NCI-H748 treated with DMSO at 0.1 percent for 48 hours (cell line): Measurements from ENCODE around the gene SLC35A5.
"Not testable (repeated sequence)": the region's sequence is repeated elsewhere in the genome, so short reads cannot be mapped to it uniquely, and the experiment has no call there.

Experiments
- DNase-seq: peaks from one replicate; lab custom pipeline; 2025; lab: John Stamatoyannopoulos, UW

SLC35A5 gene, protein sequence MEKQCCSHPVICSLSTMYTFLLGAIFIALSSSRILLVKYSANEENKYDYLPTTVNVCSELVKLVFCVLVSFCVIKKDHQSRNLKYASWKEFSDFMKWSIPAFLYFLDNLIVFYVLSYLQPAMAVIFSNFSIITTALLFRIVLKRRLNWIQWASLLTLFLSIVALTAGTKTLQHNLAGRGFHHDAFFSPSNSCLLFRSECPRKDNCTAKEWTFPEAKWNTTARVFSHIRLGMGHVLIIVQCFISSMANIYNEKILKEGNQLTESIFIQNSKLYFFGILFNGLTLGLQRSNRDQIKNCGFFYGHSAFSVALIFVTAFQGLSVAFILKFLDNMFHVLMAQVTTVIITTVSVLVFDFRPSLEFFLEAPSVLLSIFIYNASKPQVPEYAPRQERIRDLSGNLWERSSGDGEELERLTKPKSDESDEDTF

GRCh38 chr3:112561734-112562529 lies at the start of gene SLC35A5, which contains the start of gene ATG3:
Gene SLC35A5, plus strand, starts transcription at chr3:112562045. Its CDS starts 1,359 bp downstream, at chr3:112563404.
Gene ATG3, minus strand, starts transcription at chr3:112561962. Its CDS starts 434 bp downstream, at chr3:112561528.
- peak; percentile 89 for DNase-seq

DNA sequence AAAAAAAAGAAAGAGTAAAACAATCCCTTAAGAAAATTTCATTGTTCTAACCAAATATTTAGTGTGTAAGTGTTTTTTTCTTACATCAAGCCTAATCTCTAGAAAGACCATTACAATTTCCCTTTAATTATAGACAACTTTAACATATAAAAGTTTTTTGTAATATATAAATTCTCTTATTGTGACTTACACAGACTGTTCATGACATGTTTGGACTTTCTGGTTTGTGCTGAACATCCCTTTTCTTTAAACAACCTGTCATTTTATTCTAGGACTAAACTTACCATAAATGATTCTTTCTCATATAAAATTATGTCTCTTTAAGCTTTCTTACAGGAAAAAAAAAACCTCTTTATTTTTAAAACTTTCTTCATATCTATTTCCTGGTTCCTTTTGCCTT lies 49.5 kb upstream of the SLC35A5 start:
- DNase-seq, result no peak

DNA sequence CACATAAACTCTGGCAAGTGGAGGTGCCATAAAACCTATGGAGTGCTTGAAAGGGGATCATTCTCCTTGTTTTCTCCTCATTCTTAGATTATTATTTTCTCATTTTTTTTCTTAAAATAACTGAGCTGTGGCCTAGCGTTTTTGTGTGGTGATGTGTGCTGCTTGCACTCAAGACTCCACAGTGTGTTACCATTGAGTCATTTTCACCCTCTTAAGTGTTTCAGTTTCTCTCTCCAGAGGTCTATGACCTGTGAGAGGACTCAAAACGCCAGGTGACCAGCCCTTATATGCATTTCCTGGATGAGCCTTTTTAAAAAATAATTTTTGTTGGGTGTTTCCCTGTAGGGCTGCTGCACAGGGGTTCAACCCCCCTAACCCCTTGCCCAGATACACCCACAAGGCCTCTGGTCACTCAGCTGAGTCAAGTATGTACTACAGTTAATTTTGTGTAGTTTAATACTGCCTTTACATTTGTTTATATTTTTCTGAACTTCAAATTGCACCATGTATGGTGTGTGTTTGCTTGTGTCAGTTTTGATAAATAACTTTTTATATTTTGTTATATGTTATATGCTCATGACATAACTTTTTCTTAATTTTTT lies 47.2 kb upstream of the SLC35A5 start:
- no peak for DNase-seq

- DNase-seq, result not testable (repeated sequence)
Measured at GRCh38 chr3:112518970-112519369, 42.9 kb upstream of the SLC35A5 start.

GRCh38 chr3:112519424-112520001 lies 42.3 kb upstream of the SLC35A5 start:
- peak; percentile 6 for DNase-seq

DNA sequence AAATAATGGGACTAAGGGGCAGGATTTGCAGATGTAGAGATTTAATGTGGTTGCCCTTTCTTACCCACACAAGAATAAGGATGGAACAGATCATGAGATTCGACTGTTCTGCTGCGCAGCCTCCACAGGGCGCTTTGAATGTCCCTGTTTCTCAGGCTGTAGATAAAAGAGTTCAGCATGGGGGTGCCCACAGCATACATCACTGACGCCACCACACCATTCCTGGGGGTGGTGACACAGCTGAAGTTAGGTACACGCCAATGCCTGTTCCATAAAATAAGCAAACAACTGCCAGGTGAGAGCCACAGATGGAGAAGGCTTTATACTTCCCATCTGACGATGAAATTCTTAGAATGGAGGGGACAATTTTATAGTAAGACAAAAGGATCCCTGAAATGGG lies 37.7 kb upstream of the SLC35A5 start:
- not testable (repeated sequence) for DNase-seq

GRCh38 chr3:112530573-112530972 lies 31.3 kb upstream of the SLC35A5 start:
- DNase-seq, result no peak

DNA sequence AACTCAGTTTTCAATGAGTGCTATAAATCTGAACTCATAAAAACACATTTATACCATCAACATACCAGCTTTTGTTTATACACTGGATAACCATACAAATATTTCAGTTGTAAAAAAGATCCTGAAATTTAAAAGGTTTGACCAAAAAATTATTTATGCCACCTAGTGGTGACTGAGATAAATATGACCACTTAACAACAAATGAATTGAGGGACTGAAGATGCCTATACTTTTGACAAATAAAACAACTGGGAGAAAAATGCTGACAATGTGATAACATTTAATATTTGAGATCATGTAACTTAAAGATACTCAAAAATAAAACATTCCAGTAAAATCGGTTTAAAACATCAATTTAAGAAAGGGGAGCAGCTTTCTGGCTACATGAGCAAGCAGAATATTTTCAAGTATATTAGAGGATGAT lies 30.5 kb upstream of the SLC35A5 start:
- no peak for DNase-seq

DNA sequence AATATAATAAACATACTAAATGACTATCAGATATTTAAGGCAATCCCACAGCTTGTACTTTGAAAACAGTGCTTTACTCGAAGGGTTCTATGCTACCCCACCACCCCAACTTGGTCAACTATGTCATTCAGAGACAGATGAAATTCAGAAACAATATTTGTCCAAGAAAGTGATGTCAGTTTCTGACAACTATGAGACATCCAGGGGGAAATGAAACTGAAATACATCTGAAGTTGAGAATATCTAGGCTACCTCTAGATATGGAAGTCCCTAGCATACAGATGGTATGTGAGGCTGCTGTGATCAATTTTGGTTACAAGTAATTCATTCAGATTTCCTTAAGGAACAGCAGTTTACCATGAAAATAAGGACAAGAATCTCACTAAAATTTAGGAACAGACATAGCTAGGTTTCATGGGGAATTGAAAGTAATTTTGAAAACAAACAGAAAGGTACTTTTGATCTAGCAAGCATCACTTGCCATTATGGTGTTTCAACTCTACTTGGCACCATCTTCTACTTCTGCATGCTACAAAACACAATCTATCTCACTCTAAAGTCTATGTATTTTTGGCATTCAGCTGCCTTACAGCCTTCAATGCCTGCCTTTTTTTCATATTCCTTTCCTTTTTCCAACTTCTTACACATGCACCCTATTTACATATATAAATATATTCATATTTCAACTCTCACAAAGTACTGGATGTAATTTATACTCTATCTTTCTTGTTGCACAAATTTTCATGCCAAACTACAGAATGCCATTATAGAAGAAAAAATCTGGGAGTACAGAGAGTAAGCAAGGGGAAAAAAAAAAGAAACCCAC lies 21.8 kb upstream of the SLC35A5 start:
- no peak for DNase-seq

GRCh38 chr3:112546216-112546759 lies 15.6 kb upstream of the SLC35A5 start:
- DNase-seq, result no peak

DNA sequence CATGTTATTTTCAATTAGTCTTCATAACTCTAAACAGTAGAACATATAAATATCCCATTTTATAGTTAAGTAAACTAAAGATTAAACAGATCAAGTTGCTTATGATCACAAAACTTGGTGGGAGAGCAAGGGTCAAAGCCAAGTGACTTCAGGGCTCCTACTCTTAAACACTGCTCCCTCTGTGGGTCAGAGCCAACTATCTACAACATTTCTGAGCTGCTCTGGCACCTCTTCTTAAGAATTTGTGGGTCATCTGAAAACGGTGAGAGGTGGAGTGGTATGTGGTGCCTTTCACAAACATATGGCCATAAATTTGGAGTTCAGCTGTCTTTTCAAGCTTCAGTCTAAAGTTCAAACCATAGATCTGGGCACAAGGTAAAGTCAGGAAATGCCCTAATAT lies 11.0 kb upstream of the SLC35A5 start:
- DNase-seq, result no peak

GRCh38 chr3:112555535-112556170 lies 6.2 kb upstream of the SLC35A5 start:
- no peak for DNase-seq

GRCh38 chr3:112557976-112558375 lies 3.9 kb upstream of the SLC35A5 start:
- DNase-seq, result no peak

DNA sequence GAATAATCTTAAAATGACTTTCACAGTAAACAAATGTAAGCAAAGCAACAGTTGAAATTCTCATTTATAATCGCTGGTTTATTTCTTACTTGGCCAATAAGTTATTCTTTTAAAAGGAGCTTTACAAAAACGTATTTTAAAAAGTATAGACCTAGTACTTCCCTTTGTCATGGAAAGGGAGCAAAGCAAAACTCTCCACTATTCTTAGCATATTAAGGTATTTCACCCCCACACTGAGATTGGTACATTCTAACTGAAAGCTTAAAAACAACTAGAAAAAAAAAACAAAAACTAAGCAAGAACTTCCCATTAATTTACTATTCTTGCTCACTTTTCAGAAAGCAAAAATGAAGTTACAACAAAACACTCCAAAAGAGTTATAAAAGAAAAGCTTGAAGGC lies 1.5 kb upstream of the SLC35A5 start:
- DNase-seq, result no peak

DNA sequence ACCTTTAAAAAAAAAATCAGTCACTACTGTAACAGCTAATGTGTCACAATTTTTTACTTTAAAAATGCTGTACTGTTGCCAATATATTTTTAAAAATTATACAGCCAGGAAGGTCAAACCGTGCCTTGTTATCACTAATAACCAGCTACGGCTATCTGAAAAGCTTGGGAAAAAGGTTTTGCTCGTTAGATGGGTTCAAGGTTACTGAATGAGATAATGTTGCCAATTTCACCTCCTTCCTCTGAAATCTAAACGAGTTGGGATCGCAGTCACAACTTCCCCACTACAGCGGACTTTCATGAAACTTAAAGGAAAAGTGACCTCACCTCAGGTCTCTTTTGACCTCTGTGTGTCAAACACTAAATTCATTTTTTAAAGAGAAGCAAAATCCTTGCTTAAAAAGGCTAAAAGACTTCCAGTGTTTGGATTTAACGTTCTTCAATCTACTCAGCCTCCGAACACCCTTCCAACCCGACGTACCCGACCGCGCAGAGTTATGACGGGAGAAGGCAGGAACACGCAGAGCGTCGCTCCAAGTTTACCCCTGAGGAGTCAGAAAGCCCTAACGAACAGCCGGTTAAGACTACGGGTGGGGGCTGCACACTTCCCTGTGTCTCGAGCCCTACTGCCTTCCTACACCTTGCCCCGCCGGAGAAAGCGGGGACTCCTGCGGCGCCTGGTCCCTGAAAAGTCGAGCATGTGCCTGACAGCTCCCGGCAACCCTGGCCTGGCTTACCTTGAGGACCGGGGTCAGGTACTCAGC lies 943 bp upstream of the SLC35A5 start:
- peak; percentile 36 for DNase-seq

- peak; percentile 34 for DNase-seq
Measured at GRCh38 chr3:112561484-112561733, 436 bp upstream of the SLC35A5 start.

DNA sequence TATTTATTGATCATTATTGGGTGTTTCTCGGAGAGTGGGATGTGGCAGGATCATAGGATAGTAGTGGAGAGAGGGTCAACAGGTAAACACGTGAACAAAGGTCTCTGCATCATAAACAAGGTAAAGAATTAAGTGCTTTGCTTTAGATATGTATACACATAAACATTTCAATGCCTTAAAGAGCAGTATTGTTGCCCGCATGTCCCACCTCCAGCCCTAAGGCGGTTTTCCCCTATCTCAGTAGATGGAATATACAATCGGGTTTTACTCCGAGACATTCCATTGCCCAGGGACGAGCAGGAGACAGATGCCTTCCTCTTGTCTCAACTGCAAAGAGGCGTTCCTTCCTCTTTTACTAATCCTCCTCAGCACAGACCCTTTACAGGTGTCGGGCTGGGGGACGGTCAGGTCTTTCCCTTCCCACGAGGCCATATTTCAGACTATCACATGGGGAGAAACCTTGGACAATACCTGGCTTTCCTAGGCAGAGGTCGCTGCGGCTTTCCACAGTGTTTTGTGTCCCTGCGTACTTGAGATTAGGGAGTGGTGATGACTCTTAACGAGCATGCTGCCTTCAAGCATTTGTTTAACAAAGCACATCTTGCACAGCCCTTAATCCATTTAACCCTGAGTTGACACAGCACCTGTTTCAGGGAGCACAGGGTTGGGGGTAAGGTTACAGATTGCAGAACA lies 2.5 kb downstream of the SLC35A5 start:
- DNase-seq, result not testable (repeated sequence)

DNA sequence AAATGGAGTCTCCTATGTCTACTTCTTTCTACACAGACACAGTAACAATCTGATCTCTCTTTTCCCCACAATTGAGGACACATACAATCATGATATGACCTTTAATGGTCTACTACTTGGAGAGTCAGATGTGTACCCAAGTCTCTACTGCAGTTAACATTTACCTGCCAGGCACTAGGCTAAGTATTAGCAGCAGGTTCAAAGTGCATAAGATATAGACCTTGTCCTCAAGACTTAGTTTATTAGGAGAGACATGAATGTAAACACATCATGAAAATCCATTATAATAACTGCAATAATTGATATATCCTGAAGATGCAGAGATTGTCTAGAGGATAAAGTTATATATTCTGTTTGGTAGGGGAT lies 3.1 kb downstream of the SLC35A5 start:
- no peak for DNase-seq

DNA sequence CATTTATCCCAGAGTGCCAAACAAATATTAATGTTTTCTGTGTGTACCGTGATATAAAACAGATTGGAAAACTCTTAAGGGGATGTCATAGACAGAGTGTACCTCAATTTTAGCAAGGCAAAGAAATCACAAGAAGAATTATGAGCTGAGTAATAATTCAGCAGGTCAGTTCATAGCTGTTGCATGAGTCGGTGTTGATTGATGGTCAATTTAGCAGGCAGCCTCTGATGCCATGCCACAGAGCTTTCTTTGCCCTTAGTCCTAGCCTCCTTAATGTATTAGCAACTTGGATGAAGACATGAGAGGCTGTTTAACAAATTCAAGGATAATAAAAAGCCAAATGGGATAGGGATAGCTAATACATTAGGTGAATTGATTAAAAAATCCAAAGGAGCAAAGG lies 6.8 kb downstream of the SLC35A5 start:
- DNase-seq, result no peak

- DNase-seq, result no peak
Measured at GRCh38 chr3:112569265-112569664, 7.4 kb downstream of the SLC35A5 start.
